ENCODE measurements around the gene MRPS14.

MRPS14 gene

DNA sequence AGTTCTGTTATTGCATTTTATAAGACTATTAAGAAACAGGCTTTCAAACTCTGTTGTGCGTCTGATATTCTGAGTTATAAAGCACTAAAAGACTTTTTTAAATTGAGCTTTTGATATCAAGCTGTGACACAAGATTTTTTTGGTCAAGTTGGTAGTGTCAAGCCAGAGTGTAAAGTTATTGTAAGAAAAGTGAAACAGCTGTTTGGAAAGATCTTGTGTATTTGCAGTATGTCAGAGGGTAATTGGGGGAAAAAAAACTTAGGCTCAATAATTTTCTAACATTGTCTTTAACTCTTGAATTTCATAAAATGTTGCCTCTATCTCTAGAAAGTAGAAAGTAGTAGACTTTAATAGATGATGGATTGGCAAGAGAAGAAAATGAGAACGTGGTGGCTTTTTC lies 19.7 kb downstream of the MRPS14 start:
- Histone ChIP-seq H2BK15ac (ENCODE audit: low read length) (no peak overlapping the region), H3K9me3 (replicated peaks in 1 of 2; ENCODE audit: control insufficient read depth in 2 of 2, insufficient read depth in 1 of 2, low read depth in 1 of 2, low read length in 2 of 2) (no peaks in the 10 kb centered on the region), H2AFZ (ENCODE audit: low read length) (no peak overlapping the region), H2BK120ac (ENCODE audit: low read depth, low read length) (no peak overlapping the region), H2BK12ac (ENCODE audit: low read length) (no peak overlapping the region), H2BK5ac (ENCODE audit: low read length) (no peak overlapping the region), H2AK5ac (ENCODE audit: low read depth, low read length) (no peak overlapping the region), H3K27ac (replicated peaks; ENCODE audit: low read length) (no peak overlapping the region), H3K4ac (ENCODE audit: low read length) (no peak overlapping the region), H3K9ac (ENCODE audit: low read depth, low read length, poor library complexity) (no peak overlapping the region), H3K4me2 (ENCODE audit: insufficient read depth, low read length, poor library complexity, severe bottlenecking) (no peak overlapping the region), H4K91ac (ENCODE audit: low read depth, low read length, poor library complexity) (no peak overlapping the region), H3K79me1 (ENCODE audit: low read depth, low read length) (peaks cover 8% of the 10 kb centered on the region), H3K18ac (ENCODE audit: low read length) (no peak overlapping the region), H3K36me3 (replicated peaks in 1 of 2; ENCODE audit: control insufficient read depth in 2 of 2, insufficient read depth in 2 of 2, low read length in 2 of 2) (peaks cover 11 to 57% of the 10 kb centered on the region in 2 donors), H4K8ac (ENCODE audit: low read depth, low read length) (no peak overlapping the region), H3K27me3 (ENCODE audit: control insufficient read depth in 3 of 3, insufficient read depth in 3 of 3, low read depth in 1 of 3, low read length in 3 of 3) (no peaks in the 10 kb centered on the region), H3K23ac (ENCODE audit: low read depth, low read length, poor library complexity) (no peak overlapping the region), H3K4me3 (ENCODE audit: low read length in 2 of 2) (no peak overlapping the region), H3K4me1 (ENCODE audit: control insufficient read depth in 2 of 2, insufficient read depth in 1 of 2, low read depth in 1 of 2, low read length in 2 of 2) (peaks cover 0 to 3% of the 10 kb centered on the region in 2 donors), H3K14ac (ENCODE audit: low read length) (no peak overlapping the region)
- DNase-seq (ENCODE audit: low spot score) = no peak
- WGBS, 2 donors (ENCODE audit: extremely low coverage in 2 of 2, insufficient read length in 2 of 2, insufficient replicate concordance in 1 of 2) = no CpG with 5 or more reads among the region's 2 CpGs

DNA sequence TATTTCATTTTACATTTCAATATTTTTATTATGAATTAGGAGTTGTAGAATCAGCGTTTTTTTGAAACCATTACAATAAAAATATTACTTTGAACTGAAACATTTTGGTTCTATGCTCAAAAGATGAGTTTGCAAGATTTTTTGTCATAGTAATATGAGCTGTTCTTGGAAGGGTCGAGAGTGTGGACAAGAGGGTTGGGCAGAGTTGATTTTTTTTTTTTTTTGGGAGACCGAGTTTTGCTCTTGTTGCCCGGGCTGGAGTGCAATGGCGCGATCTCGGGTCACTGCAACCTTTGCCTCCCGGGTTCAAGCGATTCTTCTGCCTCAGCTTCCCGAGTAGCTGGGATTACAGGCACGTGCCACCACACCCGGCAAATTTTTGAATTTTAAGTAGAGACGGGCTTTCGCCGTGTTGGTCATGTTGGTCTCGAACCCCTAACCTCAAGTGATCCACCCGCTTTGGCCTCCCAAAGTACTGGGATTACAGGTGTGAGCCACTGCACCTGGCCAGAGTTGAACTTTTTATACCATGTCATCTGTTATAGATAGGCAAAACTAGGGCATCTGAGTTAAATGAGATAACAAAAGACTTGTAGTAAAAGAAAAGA lies 20.2 kb downstream of the MRPS14 start:
- DNase-seq (ENCODE audit: low spot score) = no peak
- Histone ChIP-seq H3K36me3 (replicated peaks in 1 of 2; ENCODE audit: control insufficient read depth in 2 of 2, insufficient read depth in 2 of 2, low read length in 2 of 2) (peaks cover 9 to 52% of the 10 kb centered on the region in 2 donors), H2BK15ac (ENCODE audit: low read length) (no peak overlapping the region), H4K91ac (ENCODE audit: low read depth, low read length, poor library complexity) (no peak overlapping the region), H2AK5ac (ENCODE audit: low read depth, low read length) (no peak overlapping the region), H3K27me3 (ENCODE audit: control insufficient read depth in 3 of 3, insufficient read depth in 3 of 3, low read depth in 1 of 3, low read length in 3 of 3) (no peaks in the 10 kb centered on the region), H3K14ac (ENCODE audit: low read length) (no peak overlapping the region), H3K4me3 (ENCODE audit: low read length in 2 of 2) (no peak overlapping the region), H3K9ac (ENCODE audit: low read depth, low read length, poor library complexity) (no peak overlapping the region), H4K8ac (ENCODE audit: low read depth, low read length) (no peak overlapping the region), H3K4me2 (ENCODE audit: insufficient read depth, low read length, poor library complexity, severe bottlenecking) (no peak overlapping the region), H3K18ac (ENCODE audit: low read length) (no peak overlapping the region), H3K23ac (ENCODE audit: low read depth, low read length, poor library complexity) (no peak overlapping the region), H2AFZ (ENCODE audit: low read length) (no peak overlapping the region), H2BK120ac (ENCODE audit: low read depth, low read length) (no peak overlapping the region), H2BK5ac (ENCODE audit: low read length) (no peak overlapping the region), H3K9me3 (replicated peaks in 1 of 2; ENCODE audit: control insufficient read depth in 2 of 2, insufficient read depth in 1 of 2, low read depth in 1 of 2, low read length in 2 of 2) (no peaks in the 10 kb centered on the region), H3K4ac (ENCODE audit: low read length) (no peak overlapping the region), H2BK12ac (ENCODE audit: low read length) (no peak overlapping the region), H3K79me1 (ENCODE audit: low read depth, low read length) (peaks cover 8% of the 10 kb centered on the region), H3K4me1 (ENCODE audit: control insufficient read depth in 2 of 2, insufficient read depth in 1 of 2, low read depth in 1 of 2, low read length in 2 of 2) (peaks cover 0 to 7% of the 10 kb centered on the region in 2 donors), H3K27ac (replicated peaks; ENCODE audit: low read length) (no peak overlapping the region)
- WGBS, 2 donors (ENCODE audit: extremely low coverage in 2 of 2, insufficient read length in 2 of 2, insufficient replicate concordance in 1 of 2) = no CpG with 5 or more reads among the region's 17 CpGs

DNA sequence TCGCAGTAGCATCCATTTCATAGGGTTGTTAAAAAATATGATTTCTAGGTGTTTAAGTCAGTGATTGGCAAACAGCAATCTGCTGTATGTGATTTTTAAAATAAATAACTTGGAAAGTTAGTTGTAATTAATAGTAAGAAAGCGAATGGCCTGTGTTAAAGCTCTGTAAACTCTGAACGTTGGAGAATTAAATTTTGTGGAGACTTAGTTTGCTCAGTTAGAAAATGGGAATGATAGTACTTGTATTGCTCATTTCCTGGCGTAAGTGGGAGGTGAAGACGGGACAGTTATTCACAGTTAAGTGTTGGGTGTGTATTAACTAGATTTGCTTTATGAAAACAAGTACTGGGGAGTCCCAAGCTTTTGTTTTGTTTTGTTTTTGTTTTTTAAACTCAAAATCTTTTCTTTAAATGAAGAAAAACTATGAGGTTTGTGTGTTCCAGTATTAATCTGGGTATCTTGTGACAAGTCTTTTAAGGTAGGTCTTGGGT lies 22.5 kb downstream of the MRPS14 start:
- H2AFZ ChIP-seq (ENCODE audit: low read length) = peak overlapping the region; percentile 90
- no peak overlapping the region for H2AK5ac ChIP-seq (ENCODE audit: low read depth, low read length)
- no peak overlapping the region for H3K4ac ChIP-seq (ENCODE audit: low read length)
- H3K36me3 ChIP-seq (replicated peaks in 1 of 2; ENCODE audit: control insufficient read depth in 2 of 2, insufficient read depth in 2 of 2, low read length in 2 of 2) = peaks cover 4 to 30% of the 10 kb centered on the region in 2 donors
- peak overlapping the region; percentile 98 for H3K23ac ChIP-seq (ENCODE audit: low read depth, low read length, poor library complexity)
- H3K27me3 ChIP-seq (ENCODE audit: control insufficient read depth in 3 of 3, insufficient read depth in 3 of 3, low read depth in 1 of 3, low read length in 3 of 3) = no peaks in the 10 kb centered on the region
- H3K27ac ChIP-seq (replicated peaks; ENCODE audit: low read length) = no peak overlapping the region
- no peak overlapping the region for H3K14ac ChIP-seq (ENCODE audit: low read length)
- H2BK15ac ChIP-seq (ENCODE audit: low read length) = no peak overlapping the region
- peaks cover 0 to 7% of the 10 kb centered on the region in 2 donors for H3K4me1 ChIP-seq (ENCODE audit: control insufficient read depth in 2 of 2, insufficient read depth in 1 of 2, low read depth in 1 of 2, low read length in 2 of 2)
- no peak overlapping the region for H2BK120ac ChIP-seq (ENCODE audit: low read depth, low read length)
- H3K18ac ChIP-seq (ENCODE audit: low read length) = no peak overlapping the region
- no CpG with 5 or more reads among the region's 5 CpGs for WGBS, 2 donors (ENCODE audit: extremely low coverage in 2 of 2, insufficient read length in 2 of 2, insufficient replicate concordance in 1 of 2)
- H3K9me3 ChIP-seq (replicated peaks in 1 of 2; ENCODE audit: control insufficient read depth in 2 of 2, insufficient read depth in 1 of 2, low read depth in 1 of 2, low read length in 2 of 2) = no peaks in the 10 kb centered on the region
- H2BK5ac ChIP-seq (ENCODE audit: low read length) = peak overlapping the region; percentile 96
- no peak for DNase-seq (ENCODE audit: low spot score)
- H2BK12ac ChIP-seq (ENCODE audit: low read length) = no peak overlapping the region
- no peak overlapping the region for H4K91ac ChIP-seq (ENCODE audit: low read depth, low read length, poor library complexity)
- H4K8ac ChIP-seq (ENCODE audit: low read depth, low read length) = no peak overlapping the region
- peak overlapping the region; percentile 99 for H3K9ac ChIP-seq (ENCODE audit: low read depth, low read length, poor library complexity)
- peaks cover 8% of the 10 kb centered on the region for H3K79me1 ChIP-seq (ENCODE audit: low read depth, low read length)
- peak overlapping the region; percentile 88 for H3K4me2 ChIP-seq (ENCODE audit: insufficient read depth, low read length, poor library complexity, severe bottlenecking)
- peak overlapping the region; percentile 70 to 99 for H3K4me3 ChIP-seq (ENCODE audit: low read length in 2 of 2)

DNA sequence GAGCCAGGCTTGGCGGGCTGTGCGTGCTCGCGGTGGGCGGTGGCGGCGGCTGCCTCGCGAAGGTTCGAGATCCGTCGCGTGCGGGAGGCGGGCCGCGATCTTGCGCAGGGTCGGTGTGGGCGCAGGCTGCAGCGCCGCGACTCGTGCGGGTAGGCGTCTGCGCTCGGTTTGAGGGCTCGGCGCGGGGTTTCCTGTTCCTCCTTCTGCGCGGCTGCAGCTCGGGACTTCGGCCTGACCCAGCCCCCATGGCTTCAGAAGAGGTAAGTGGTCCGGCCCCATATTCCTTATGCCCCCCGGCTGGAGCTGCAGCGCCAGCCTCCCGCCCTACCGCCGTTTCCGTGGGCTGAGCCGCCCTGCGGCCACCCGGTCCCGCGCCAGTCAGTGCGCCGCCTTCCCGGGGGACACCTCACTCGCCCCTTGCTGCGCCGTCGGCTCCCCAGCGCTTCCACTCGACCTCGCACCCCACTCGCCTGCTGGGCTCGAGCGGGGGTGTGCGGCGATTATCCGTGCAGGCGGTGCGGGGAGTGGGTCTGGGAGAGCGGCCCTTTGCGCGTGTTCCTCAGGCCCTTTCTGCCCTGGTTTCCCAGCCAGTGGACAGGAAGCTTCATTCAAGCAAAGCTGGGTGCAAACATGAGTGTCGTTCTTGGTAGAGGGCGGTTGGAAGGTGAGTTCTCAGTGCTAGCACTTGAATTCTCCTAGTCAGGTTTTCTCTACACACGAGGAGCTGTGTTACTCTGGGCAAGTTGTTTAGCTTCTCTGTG lies 23.1 kb downstream of the MRPS14 start, which contains the start of gene CACYBP:
CACYBP (plus strand) TSS at position 12 of the 761 bp plus-strand sequence; CDS start at position 246, 234 bp downstream.
- Histone ChIP-seq H3K14ac (ENCODE audit: low read length) (peak within 1 kb of the TSS; percentile 100), H2BK5ac (ENCODE audit: low read length) (peak within 1 kb of the TSS; percentile 96), H2AFZ (ENCODE audit: low read length) (peak within 1 kb of the TSS; percentile 90), H3K4me1 (ENCODE audit: control insufficient read depth in 2 of 2, insufficient read depth in 1 of 2, low read depth in 1 of 2, low read length in 2 of 2) (peaks cover 0 to 7% of the 10 kb centered on the region in 2 donors), H2BK12ac (ENCODE audit: low read length) (peak within 1 kb of the TSS; percentile 88), H3K9ac (ENCODE audit: low read depth, low read length, poor library complexity) (peak within 1 kb of the TSS; percentile 99), H2AK5ac (ENCODE audit: low read depth, low read length) (peak within 1 kb of the TSS; percentile 93), H4K91ac (ENCODE audit: low read depth, low read length, poor library complexity) (no peak within 1 kb of the TSS), H3K36me3 (replicated peaks in 1 of 2; ENCODE audit: control insufficient read depth in 2 of 2, insufficient read depth in 2 of 2, low read length in 2 of 2) (peaks cover 3 to 23% of the 10 kb centered on the region in 2 donors), H3K9me3 (replicated peaks in 1 of 2; ENCODE audit: control insufficient read depth in 2 of 2, insufficient read depth in 1 of 2, low read depth in 1 of 2, low read length in 2 of 2) (no peaks in the 10 kb centered on the region), H3K4me3 (ENCODE audit: low read length in 2 of 2) (peak within 1 kb of the TSS; percentile 70 to 99), H2BK120ac (ENCODE audit: low read depth, low read length) (no peak within 1 kb of the TSS), H3K27ac (replicated peaks; ENCODE audit: low read length) (peak within 1 kb of the TSS; percentile 86), H3K4ac (ENCODE audit: low read length) (peak within 1 kb of the TSS; percentile 94), H3K18ac (ENCODE audit: low read length) (peak within 1 kb of the TSS; percentile 99), H3K27me3 (ENCODE audit: control insufficient read depth in 3 of 3, insufficient read depth in 3 of 3, low read depth in 1 of 3, low read length in 3 of 3) (no peaks in the 10 kb centered on the region), H2BK15ac (ENCODE audit: low read length) (peak within 1 kb of the TSS; percentile 92), H4K8ac (ENCODE audit: low read depth, low read length) (no peak within 1 kb of the TSS), H3K23ac (ENCODE audit: low read depth, low read length, poor library complexity) (peak within 1 kb of the TSS; percentile 98), H3K4me2 (ENCODE audit: insufficient read depth, low read length, poor library complexity, severe bottlenecking) (peak within 1 kb of the TSS; percentile 88), H3K79me1 (ENCODE audit: low read depth, low read length) (peaks cover 8% of the 10 kb centered on the region)
- no peak for DNase-seq (ENCODE audit: low spot score)
- WGBS, 2 donors (ENCODE audit: extremely low coverage in 2 of 2, insufficient read length in 2 of 2, insufficient replicate concordance in 1 of 2) = no CpG with 5 or more reads among the region's 71 CpGs
